ENCODE measurements around the gene FCN2. TPM values are rescaled to one million over a fixed set of nuclear protein-coding genes. Genes with fewer than 3 reads are reported as not detected.

The FCN2 gene
- polyA plus RNA-seq (ENCODE audit: insufficient read length in 12 of 12) = under 1 TPM in 1 of 12 donors, not detected in 11; 0.20 TPM
- long read RNA-seq, donor 1 = 0 reads
- long read RNA-seq, donor 2 = 0 reads
- long read RNA-seq, donor 3 = 0 reads
- long read RNA-seq, donor 4 = 0 reads
- long read RNA-seq, donor 5 = 0 reads
- long read RNA-seq, donor 6 = 0 reads
- long read RNA-seq, donor 7 = 0 reads
- long read RNA-seq, donor 8 = 0 reads
- long read RNA-seq, donor 9 = 0 reads
- long read RNA-seq, donor 10 = 0 reads
- long read RNA-seq, donor 11 = 0 reads

GRCh38 chr9:134880484-134881312, at the start of gene FCN2:
Gene FCN2 (plus strand): TSS chr9:134880810. CDS start chr9:134880822, 12 bp downstream.
- no peak for DNase-seq

- no peak for DNase-seq
These were observed 49.5 kb upstream of the FCN2 start for GRCh38 chr9:134830926-134831720.

- no peak for DNase-seq
These were observed 48.1 kb upstream of the FCN2 start for GRCh38 chr9:134832471-134832870.

GRCh38 chr9:134833294-134833880, 47.2 kb upstream of the FCN2 start:
- no peak for DNase-seq

- DNase-seq = no peak
These were observed 46.2 kb upstream of the FCN2 start for GRCh38 chr9:134834217-134834956.

- DNase-seq = no peak
These were observed 45.6 kb upstream of the FCN2 start for GRCh38 chr9:134834957-134835419.

GRCh38 chr9:134835448-134835847, 45.2 kb upstream of the FCN2 start:
- peak; percentile 35 for DNase-seq

- no peak for DNase-seq
These were observed 44.6 kb upstream of the FCN2 start for GRCh38 chr9:134835987-134836386.

GRCh38 chr9:134836406-134836970, 44.1 kb upstream of the FCN2 start:
- DNase-seq = no peak

- no peak for DNase-seq
These were observed 43.1 kb upstream of the FCN2 start for GRCh38 chr9:134837529-134837928.

GRCh38 chr9:134838651-134839454, 41.8 kb upstream of the FCN2 start:
- no peak for DNase-seq

GRCh38 chr9:134839455-134840125, 41.0 kb upstream of the FCN2 start:
- no peak for DNase-seq

GRCh38 chr9:134840511-134840910, 40.1 kb upstream of the FCN2 start:
- DNase-seq = no peak

GRCh38 chr9:134841180-134841904, 39.3 kb upstream of the FCN2 start:
- no peak for DNase-seq

GRCh38 chr9:134842321-134842720, 38.3 kb upstream of the FCN2 start:
- DNase-seq = no peak

- no peak for DNase-seq
These were observed 36.9 kb upstream of the FCN2 start for GRCh38 chr9:134843740-134844139.

GRCh38 chr9:134844821-134845220, 35.8 kb upstream of the FCN2 start:
- no peak for DNase-seq

- no peak for DNase-seq
These were observed 34.4 kb upstream of the FCN2 start for GRCh38 chr9:134846187-134846586.

- no peak for DNase-seq
These were observed 33.9 kb upstream of the FCN2 start for GRCh38 chr9:134846699-134847098.

Measured in muscle of arm (tissue), 14 donors.